Upper lobe of left lung (tissue), 6 donors: ENCODE measurements around the gene ATF7. TPM values are rescaled to one million over a fixed set of nuclear protein-coding genes. Genes with fewer than 3 reads are reported as not detected.
"Not testable (repeated sequence)": the region's sequence is repeated elsewhere in the genome, so short reads cannot be mapped to it uniquely, and the experiment has no call there.

Experiments
- ATAC-seq, 2 donors: fragments of 200-7000 bp; cut with Tn5 transposase; one replicate each; pipeline ENCODE4 v1.9.1; 2022; ENCODE audit warnings: mild to moderate bottlenecking in 2 of 2, moderate library complexity in 2 of 2; ENCODE audit not compliant: low FRiP score in 2 of 2
- DNase-seq, 2 donors: peaks; one replicate each; pipeline ENCODE4 v3.0.0-alpha.2; 2019 to 2020
- H3K27ac ChIP-seq, 4 donors: fragments of 200-600 bp; sonication (generic); one replicate each; pipeline ENCODE4 v1.5.1; 2016 to 2019
- H3K27me3 ChIP-seq, 4 donors: fragments of 200-600 bp; sonication (generic); one replicate each; pipeline ENCODE4 v1.5.1; 2017 to 2019
- H3K36me3 ChIP-seq, 4 donors: fragments of 200-600 bp; sonication (generic); one replicate each; pipeline ENCODE4 v1.5.1; 2016 to 2019
- H3K4me1 ChIP-seq, 4 donors: fragments of 200-600 bp; sonication (generic); one replicate each; pipeline ENCODE4 v1.5.1; 2018 to 2019
- H3K4me3 ChIP-seq, 4 donors: fragments of 200-600 bp; sonication (generic); one replicate each; pipeline ENCODE4 v1.5.1; 2017 to 2019; ENCODE audit warnings: mild to moderate bottlenecking in 2 of 4, moderate library complexity in 1 of 4
- H3K9me3 ChIP-seq, 4 donors: fragments of 200-600 bp; sonication (generic); one replicate each; pipeline ENCODE4 v1.5.1; 2018 to 2019
- CTCF ChIP-seq, 6 experiments: fragments of 450-650 bp in 4 of 6; fragments of 200-600 bp in 2 of 6; sonication (generic) in 2 of 6; IDR thresholded peaks; one replicate each; pipeline ENCODE4 v1.5.1; 2016 to 2019; ENCODE audit warnings: antibody characterized with exemption in 6 of 6
- EP300 ChIP-seq, 4 donors: sonication (generic); formaldehyde crosslinking; IDR thresholded peaks; one replicate each; pipeline ENCODE4 v1.5.1; 2017; ENCODE audit warnings: antibody characterized with exemption in 4 of 4, control low read depth in 2 of 4
- POLR2A ChIP-seq, 4 donors: fragments of 450-650 bp; IDR thresholded peaks; one replicate each; pipeline ENCODE4 v1.5.1; 2016 to 2017; ENCODE audit warnings: antibody characterized with exemption in 4 of 4, mild to moderate bottlenecking in 2 of 4
- POLR2AphosphoS5 ChIP-seq, 2 donors: sonication (generic); formaldehyde crosslinking; IDR thresholded peaks; one replicate each; pipeline ENCODE4 v1.5.1; 2017; ENCODE audit warnings: antibody characterized with exemption in 2 of 2
- WGBS, 2 donors: methylation state at CpG; one replicate each; pipeline ENCODE4 v1.1.5; 2017 to 2018; 5-methylcytosine and 5-hydroxymethylcytosine counted together
- total RNA-seq, 6 donors: library from RNA; depleted of rRNA in 4 of 6; stranded (reverse); fragments of >200 nt in 4 of 6; gene quantifications; one replicate each; pipeline versions ENCODE4 v1.1.0 to v1.2.1, GENCODE V29; 2016 to 2021
- donor health status: DM: no; HTN: no; CAD: no; lungs with moderate emphysema.
- donor health status: DM: no; HTN: yes; CAD: no; lungs with severe emphysema.

Gene ATF7
- total RNA-seq, 6 donors from 2014 or later: 23.4 to 48.9 (median 41.2) TPM

- ATAC-seq (no peak), DNase-seq (no peak)
- H3K4me3 ChIP-seq: peak overlapping the region in 2 of 4 donors; percentile 16 to 21
- 49 to 53% methylated on average over 12 of the region's 12 CpGs for WGBS, 2 donors
- H3K4me1 ChIP-seq: peaks cover 21 to 48% (median 26%) of the 10 kb centered on the region in 4 donors
- H3K27ac ChIP-seq: no peak overlapping the region
- TF ChIP-seq EP300 (IDR thresholded peaks at IDR 0.05): no peak
- no peak for TF ChIP-seq CTCF (IDR thresholded peaks at IDR 0.05)
- TF ChIP-seq POLR2A (IDR thresholded peaks at IDR 0.05): no peak
- no peak for TF ChIP-seq POLR2AphosphoS5 (IDR thresholded peaks at IDR 0.05)
- H3K27me3 ChIP-seq: no peaks in the 10 kb centered on the region
- peaks cover 0 to 13% (median 0%) of the 10 kb centered on the region in 4 donors for H3K36me3 ChIP-seq
- no peaks in the 10 kb centered on the region for H3K9me3 ChIP-seq
Observed at GRCh38 chr12:53601296-53601847, 24.8 kb downstream of the ATF7 start.

- H3K36me3 ChIP-seq: peaks cover 0 to 13% (median 0%) of the 10 kb centered on the region in 4 donors
- no peak overlapping the region for H3K27ac ChIP-seq
- H3K4me1 ChIP-seq: peaks cover 25 to 54% (median 31%) of the 10 kb centered on the region in 4 donors
- DNase-seq (peak in 1 of 2 donors; percentile 32), ATAC-seq (no peak)
- 92% methylated on average over 13 of the region's 13 CpGs for WGBS, 2 donors
- no peaks in the 10 kb centered on the region for H3K9me3 ChIP-seq
- H3K27me3 ChIP-seq: no peaks in the 10 kb centered on the region
- H3K4me3 ChIP-seq: no peak overlapping the region
- TF ChIP-seq CTCF (IDR thresholded peaks at IDR 0.05) (no peak), POLR2AphosphoS5 (IDR thresholded peaks at IDR 0.05) (no peak), EP300 (IDR thresholded peaks at IDR 0.05) (no peak), POLR2A (IDR thresholded peaks at IDR 0.05) (no peak)
Observed at GRCh38 chr12:53600490-53601295, 25.5 kb downstream of the ATF7 start.

- DNase-seq: no peak
- ATAC-seq: no peak
- H3K36me3 ChIP-seq: peaks cover 0 to 13% (median 0%) of the 10 kb centered on the region in 4 donors
- no peak overlapping the region for H3K4me3 ChIP-seq
- no peak overlapping the region for H3K27ac ChIP-seq
- peaks cover 26 to 60% (median 33%) of the 10 kb centered on the region in 4 donors for H3K4me1 ChIP-seq
- no peaks in the 10 kb centered on the region for H3K27me3 ChIP-seq
- TF ChIP-seq CTCF (IDR thresholded peaks at IDR 0.05): peak in 1 of 6 experiments; percentile 30
- TF ChIP-seq EP300 (IDR thresholded peaks at IDR 0.05): no peak
- WGBS, 2 donors: 83 to 93% methylated on average over 2 of the region's 2 CpGs
- H3K9me3 ChIP-seq: no peaks in the 10 kb centered on the region
Observed at GRCh38 chr12:53599579-53599978, 26.6 kb downstream of the ATF7 start.

- DNase-seq, H3K27ac ChIP-seq, H3K4me3 ChIP-seq, H3K9me3 ChIP-seq, ATAC-seq, H3K27me3 ChIP-seq: not testable (repeated sequence)
- 95 to 100% methylated on average over 2 of the region's 2 CpGs for WGBS, 2 donors
- peaks cover 0 to 13% (median 0%) of the 10 kb centered on the region in 4 donors for H3K36me3 ChIP-seq
- peaks cover 23 to 58% (median 29%) of the 10 kb centered on the region in 4 donors for H3K4me1 ChIP-seq
Observed at GRCh38 chr12:53598971-53599370, 27.2 kb downstream of the ATF7 start.

- Histone ChIP-seq H3K9me3 (no peaks in the 10 kb centered on the region), H3K4me1 (peaks cover 16 to 44% (median 21%) of the 10 kb centered on the region in 4 donors), H3K4me3 (no peak overlapping the region), H3K27me3 (no peaks in the 10 kb centered on the region), H3K27ac (peak overlapping the region in 2 of 4 donors; percentile 19 to 37), H3K36me3 (peaks cover 0 to 13% (median 0%) of the 10 kb centered on the region in 4 donors)
- WGBS, 2 donors: 54 to 60% methylated on average over 3 of the region's 3 CpGs
- TF ChIP-seq EP300 (IDR thresholded peaks at IDR 0.05) (no peak), POLR2AphosphoS5 (IDR thresholded peaks at IDR 0.05) (no peak), POLR2A (IDR thresholded peaks at IDR 0.05) (no peak), CTCF (IDR thresholded peaks at IDR 0.05) (no peak)
- DNase-seq (no peak), ATAC-seq (peak in 1 of 2 donors; percentile 71)
Observed at GRCh38 chr12:53596920-53597363, 29.2 kb downstream of the ATF7 start.
